HG02759 (cell line): ENCODE results near the gene MX1.

Source experiments
- ATAC-seq: cut with Tn5 transposase; IDR thresholded peaks from one replicate; pipeline ENCODE4 v1.9.1; 2021; ENCODE audit warnings: mild to moderate bottlenecking, moderate library complexity; ENCODE audit not compliant: unreplicated experiment

The MX1 gene

DNA sequence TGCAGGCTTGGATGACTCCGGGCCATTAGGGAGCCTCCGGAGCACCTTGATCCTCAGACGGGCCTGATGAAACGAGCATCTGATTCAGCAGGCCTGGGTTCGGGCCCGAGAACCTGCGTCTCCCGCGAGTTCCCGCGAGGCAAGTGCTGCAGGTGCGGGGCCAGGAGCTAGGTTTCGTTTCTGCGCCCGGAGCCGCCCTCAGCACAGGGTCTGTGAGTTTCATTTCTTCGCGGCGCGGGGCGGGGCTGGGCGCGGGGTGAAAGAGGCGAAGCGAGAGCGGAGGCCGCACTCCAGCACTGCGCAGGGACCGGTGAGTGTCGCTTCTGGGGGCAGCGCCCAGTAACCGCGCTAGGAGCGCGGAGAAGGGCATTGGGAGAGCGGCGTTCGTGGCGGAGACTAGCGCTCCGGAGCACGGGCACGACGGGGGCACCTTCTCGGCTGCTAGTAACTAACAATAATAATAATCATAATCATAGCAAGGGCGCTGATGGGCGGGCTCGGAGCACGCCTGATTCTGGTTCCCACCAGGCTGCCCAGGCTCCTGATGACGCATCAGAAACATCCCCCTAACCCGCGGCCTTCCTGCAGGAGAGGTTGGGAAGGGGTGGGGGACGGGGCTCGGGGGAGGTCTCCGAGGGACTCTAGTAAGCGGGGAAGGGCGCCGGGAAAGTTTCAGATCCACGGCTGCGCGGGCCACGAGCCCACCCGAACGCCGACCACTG, at the start of gene MX1:
MX1 (plus strand) TSS at position 286 of the 722 bp plus-strand sequence. CDS start 5,832 bp downstream, outside the sequence.
- ATAC-seq, result peak; percentile 91

- no peak for ATAC-seq
Measured at GRCh38 chr21:41377715-41378114, 48.3 kb upstream of the MX1 start.

- ATAC-seq, result no peak
Measured at GRCh38 chr21:41378849-41379248, 47.2 kb upstream of the MX1 start.

- ATAC-seq, result no peak
Measured at GRCh38 chr21:41379901-41380300, 46.1 kb upstream of the MX1 start.

DNA sequence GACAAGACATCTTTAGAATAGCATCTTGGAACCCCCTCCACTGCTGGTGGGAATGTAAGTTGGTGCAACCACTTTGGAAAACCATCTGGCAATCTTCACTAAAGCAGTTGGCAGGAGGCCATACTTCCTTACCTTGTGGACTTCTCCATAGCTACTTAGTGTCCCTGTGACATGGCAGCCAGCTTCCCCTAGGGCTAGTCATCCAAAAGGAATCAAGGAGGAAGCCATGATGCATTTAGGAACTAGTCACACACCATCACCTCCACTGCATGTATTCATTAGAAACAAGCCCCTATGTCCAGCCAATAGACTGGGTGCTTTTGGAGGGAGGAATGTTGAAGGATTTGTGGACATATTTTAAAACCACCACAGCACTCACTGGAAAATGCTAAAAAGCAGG, 44.3 kb upstream of the MX1 start:
- ATAC-seq, result no peak

DNA sequence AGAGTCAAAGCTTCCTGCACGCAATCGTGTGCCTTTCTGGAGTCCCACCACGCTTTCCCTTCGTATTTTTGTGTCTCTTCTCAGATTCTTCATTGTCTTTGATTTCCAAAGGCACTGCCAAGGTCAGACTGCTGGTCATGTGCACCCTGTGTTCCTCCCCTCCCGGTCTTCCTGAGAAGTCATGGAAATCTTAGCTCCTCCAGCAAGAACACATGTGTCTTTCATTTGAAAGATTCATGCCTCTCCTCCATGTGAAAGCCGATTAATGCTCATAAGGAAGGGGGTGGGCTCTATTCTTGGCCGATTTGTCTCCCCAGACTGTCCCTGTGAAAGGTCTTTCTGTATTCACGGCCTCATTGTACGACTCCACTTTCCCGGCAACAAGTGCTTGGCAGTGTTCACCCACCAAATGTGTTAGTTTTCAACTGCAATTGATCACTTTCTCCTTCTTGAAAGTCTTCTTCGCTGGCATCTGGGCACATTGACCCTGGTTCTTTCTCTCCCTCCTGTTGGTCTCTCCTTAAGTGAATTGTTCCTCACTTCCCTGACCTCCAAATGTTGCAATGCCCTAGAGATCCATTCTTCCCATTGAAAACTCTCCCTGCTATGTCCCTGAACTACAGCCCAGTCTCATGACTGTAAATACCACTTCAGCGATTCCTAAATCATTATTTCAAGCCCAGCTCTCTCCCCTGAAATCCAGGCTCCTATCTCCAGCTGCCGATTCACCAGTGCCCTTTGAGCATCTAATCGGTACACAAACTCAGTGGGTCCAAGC, 38.8 kb upstream of the MX1 start:
- no peak for ATAC-seq

DNA sequence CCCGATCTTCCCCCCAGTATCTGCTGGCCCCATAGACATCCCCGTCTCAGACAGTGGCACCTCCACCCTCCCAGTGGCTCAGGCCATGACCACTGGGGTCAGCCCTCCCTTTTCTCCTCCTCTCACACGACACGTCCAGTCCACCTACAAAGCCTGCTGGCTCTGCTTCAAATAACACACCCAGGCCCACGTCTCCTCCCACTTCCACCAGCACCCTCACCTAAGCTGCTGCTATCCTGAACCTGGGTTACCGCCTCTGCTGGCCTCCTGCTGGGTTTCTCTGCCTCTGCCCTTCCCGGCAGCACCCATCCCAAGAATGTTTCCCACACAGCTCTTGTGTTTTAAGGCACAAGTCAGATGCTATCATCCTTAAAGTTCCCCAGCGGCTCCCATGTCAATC, 38.2 kb upstream of the MX1 start:
- no peak for ATAC-seq

- ATAC-seq, result no peak
Measured at GRCh38 chr21:41388259-41388658, 37.8 kb upstream of the MX1 start.

DNA sequence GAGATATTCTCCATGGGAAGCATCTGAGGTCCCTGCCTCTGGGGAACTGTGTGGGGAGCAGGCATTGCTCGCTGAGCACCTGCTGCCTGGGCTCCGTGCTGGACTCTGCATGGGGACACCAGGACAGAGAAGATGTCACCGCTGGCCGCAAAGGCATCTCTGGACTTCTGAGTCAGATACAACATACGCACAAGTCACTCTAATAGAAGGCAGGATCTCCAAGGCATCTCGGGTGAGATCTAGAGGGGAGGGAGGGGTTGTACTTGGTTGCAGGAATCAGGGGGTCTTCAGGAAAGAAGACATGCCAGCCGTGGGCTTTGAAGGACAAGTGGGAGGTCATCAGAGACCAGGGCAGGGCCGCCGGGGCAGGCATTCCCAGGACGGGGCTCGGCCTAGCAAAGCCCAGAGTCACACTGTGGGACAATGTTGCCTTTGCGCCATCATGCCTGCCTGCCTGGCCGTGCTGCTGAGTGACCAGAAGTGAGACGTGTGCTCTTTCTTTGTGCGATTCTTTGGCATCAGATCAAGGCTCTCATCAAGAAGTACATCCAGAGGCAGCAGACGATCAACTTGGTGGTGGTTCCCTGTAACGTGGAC, 35.9 kb upstream of the MX1 start:
- no peak for ATAC-seq

DNA sequence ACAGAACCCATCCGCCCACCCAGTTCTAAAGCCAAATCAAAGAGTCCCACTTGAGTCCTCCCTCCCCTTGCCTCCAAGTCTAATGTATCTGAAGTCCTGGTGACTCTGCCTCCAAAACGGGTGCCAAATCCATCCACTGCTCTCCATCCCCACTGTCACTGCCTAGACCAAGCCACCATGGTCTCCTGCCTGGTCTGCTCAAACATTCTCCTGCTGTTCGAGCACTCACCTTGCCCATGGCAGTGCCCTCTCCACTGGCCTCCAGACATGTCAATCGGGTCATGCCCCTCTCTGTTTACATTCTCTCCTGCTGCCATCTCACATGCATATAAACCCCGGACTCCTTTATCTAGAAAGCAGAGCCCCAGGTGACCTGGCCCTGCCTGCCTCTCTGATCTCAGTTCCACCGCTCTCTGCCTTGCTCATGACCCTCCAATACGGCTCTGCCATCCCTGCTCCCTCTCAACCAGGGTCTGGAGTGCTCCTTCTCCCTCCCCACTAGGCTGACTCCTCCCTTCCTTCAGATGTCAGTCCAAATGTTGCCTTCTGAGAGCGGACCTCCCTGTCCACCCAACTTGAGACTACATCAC, 32.1 kb upstream of the MX1 start:
- no peak for ATAC-seq

GRCh38 chr21:41396558-41397075, 29.4 kb upstream of the MX1 start:
- ATAC-seq, result no peak

DNA sequence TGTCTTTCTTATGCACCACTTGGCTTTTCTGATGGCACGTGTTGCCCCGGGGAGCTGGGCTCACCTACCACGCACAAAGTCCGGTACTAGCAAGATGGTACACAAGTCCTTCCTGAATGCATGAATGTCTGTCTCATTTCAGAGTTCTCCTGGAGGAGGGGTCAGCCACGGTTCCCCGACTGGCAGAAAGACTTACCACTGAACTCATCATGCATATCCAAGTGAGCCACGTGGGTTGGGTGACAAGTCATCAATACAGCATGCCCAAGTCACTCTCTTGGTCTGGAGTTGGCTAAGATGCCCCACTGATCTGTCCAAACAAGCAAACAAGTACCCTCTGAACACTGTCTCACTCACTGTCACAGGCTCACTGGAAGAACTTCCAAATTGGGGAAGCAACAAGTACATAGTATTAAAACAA, 28.6 kb upstream of the MX1 start:
- ATAC-seq, result no peak

DNA sequence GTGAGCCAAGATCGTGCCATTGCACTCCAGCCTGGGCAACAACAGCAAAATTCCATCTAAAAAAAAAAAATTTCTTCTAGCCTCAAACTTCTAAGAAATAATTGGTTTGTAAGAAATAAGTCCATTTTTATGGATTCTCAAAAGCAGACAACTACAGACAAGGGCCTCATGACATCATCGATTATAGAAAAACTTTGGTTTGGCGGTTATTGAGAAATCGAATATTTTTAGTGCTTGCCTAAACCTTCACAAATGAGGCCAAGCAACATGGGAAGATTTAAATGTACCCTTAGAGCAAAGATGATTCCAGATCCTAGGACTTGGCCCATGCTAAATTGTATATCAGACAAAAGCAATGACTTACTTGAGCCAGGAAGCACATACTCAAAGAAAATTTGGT, 27.8 kb upstream of the MX1 start:
- no peak for ATAC-seq

- ATAC-seq, result no peak
Measured at GRCh38 chr21:41398831-41399230, 27.2 kb upstream of the MX1 start.

- ATAC-seq, result no peak
Measured at GRCh38 chr21:41399246-41399800, 26.7 kb upstream of the MX1 start.

- no peak for ATAC-seq
Measured at GRCh38 chr21:41402231-41402630, 23.8 kb upstream of the MX1 start.

DNA sequence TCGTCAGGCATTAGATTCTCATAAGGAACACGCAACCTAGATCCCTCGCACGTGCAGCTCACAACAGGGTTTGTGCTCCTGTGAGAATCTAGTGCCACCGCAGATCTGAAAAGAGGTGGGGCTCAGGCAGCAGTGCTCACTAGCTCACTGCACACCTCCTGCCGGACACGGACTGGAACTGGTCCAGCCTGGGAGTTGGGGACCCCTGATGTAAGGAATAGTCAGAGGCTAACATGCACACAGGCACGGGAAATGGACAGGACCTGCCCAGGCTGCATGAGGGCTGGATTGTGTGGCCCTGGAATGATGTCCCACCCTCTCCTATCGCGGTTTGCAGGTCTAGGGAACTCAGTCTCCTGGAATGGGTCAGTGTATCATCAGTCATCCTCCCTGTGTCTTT, 23.2 kb upstream of the MX1 start:
- no peak for ATAC-seq

DNA sequence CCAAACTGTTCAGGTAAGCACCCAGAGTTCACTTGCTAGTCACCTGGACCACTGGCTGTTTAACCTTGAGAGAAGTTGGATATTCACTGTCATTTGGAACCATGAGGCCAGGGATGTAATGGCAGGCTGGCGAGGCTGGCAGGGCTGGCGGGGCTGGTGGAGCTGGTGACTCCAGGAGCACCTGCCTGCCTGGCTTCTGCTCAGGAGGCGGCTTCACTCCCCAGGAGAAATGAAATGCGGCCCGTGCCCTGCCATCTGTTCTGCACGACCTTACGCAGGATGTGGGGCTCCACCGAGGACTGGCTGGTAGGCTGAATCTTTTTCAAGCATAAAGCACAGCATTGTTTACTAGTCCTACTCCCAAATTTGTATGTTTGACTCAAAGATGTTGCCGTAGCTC, 22.7 kb upstream of the MX1 start:
- ATAC-seq, result no peak

DNA sequence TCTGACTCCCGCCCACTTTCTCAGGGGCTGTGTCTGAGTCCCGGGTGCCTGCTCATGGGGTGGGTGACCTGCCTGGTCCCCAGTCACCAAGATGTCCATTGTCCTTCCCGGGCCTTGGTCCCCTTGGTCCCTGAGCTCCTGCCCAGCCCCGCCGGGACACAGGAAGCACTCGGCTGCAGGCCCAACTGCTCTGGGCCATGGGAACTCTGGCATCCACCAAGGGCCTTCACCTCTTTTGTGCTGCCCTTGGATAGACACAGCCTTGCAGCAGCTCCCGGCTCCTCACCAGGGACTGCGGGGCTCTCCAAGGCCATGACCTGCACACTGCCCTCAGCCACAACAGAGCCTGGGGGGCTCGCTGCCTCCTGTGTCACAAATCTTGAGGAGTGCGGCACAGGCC, 22.1 kb upstream of the MX1 start:
- ATAC-seq, result no peak

GRCh38 chr21:41405321-41405720, 20.7 kb upstream of the MX1 start:
- no peak for ATAC-seq

DNA sequence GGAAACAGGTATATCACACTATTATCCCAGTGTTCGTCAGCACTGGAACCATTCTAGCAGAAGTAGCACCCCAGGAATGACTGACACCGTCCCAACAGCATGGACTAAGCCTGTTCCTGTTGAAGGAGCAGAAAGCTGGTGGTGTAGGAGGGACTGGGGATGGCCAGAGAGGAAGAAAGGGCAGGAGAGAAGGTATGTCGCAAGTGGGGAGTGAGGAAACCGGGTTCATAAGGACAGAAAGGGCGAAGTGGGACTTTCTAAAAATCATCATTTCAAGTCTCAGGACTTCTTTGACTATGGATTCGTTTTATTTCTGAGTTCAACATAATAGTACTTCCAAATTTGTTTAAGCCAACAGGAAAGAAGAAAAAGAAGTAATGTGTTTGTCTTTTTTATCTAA, 19.7 kb upstream of the MX1 start:
- no peak for ATAC-seq
